Liver (tissue), 2 donors: ENCODE results near the gene MOCS3.

ENCODE experiments used
- CTCF ChIP-seq: fragments of 150-350 bp; IDR thresholded peaks from 2 replicates; pipeline ENCODE4 v1.5.1; 2017; ENCODE audit warnings: improper control_type of control experiment, low read depth, low read length; ENCODE audit not compliant: missing input control
- YY1 ChIP-seq: IDR thresholded peaks from 2 replicates; pipeline ENCODE4 v1.6.1; 2016; ENCODE audit warnings: antibody characterized with exemption, mild to moderate bottlenecking
- donor health status: healthy.

- no peak for TF ChIP-seq CTCF
- no peak for TF ChIP-seq YY1
Measured at GRCh38 chr20:50967586-50967985, 9.0 kb downstream of the MOCS3 start.
